Measurements from ENCODE around the gene EPS8. TPM values are rescaled to one million over a fixed set of nuclear protein-coding genes. Genes with fewer than 3 reads are reported as not detected.

EPS8 gene
- total RNA-seq, 6 experiments from 2014 or later, result 46.1 to 50.7 (median 46.6) TPM

GRCh38 chr12:15717940-15718567 is 71.1 kb downstream of the EPS8 start:
- peak overlapping the region; percentile 46; the same call in 1 of the 2 replicates for H3K27ac Mint-ChIP-seq
- no peaks in the 10 kb centered on the region for H3K9me3 Mint-ChIP-seq
- no peak for DNase-seq
- H3K4me1 Mint-ChIP-seq (ENCODE audit: low read depth), result peaks cover 85% of the 10 kb centered on the region
- TF ChIP-seq CTCF (IDR thresholded peaks at IDR 0.05), result no peak
- H3K36me3 Mint-ChIP-seq (ENCODE audit: low read depth), result peaks cover 13% of the 10 kb centered on the region
- H3K27me3 Mint-ChIP-seq (ENCODE audit: insufficient read depth), result no peaks in the 10 kb centered on the region
- no peak overlapping the region for H3K4me3 Mint-ChIP-seq

- TF ChIP-seq CTCF (IDR thresholded peaks at IDR 0.05), result no peak
- H3K9me3 Mint-ChIP-seq, result no peaks in the 10 kb centered on the region
- peaks cover 13% of the 10 kb centered on the region; the same call in 1 of the 2 replicates for H3K36me3 Mint-ChIP-seq (ENCODE audit: low read depth)
- DNase-seq, result no peak
- H3K27ac Mint-ChIP-seq, result no peak overlapping the region
- no peak overlapping the region for H3K4me3 Mint-ChIP-seq
- no peaks in the 10 kb centered on the region for H3K27me3 Mint-ChIP-seq (ENCODE audit: insufficient read depth)
- H3K4me1 Mint-ChIP-seq (ENCODE audit: low read depth), result peaks cover 73% of the 10 kb centered on the region
Observed at GRCh38 chr12:15716581-15716980, 72.6 kb downstream of the EPS8 start.

GRCh38 chr12:15714256-15714655 is 74.9 kb downstream of the EPS8 start:
- peaks cover 21% of the 10 kb centered on the region; the same call in 1 of the 2 replicates for H3K36me3 Mint-ChIP-seq (ENCODE audit: low read depth)
- DNase-seq, result no peak
- H3K4me1 Mint-ChIP-seq (ENCODE audit: low read depth), result peaks cover 50% of the 10 kb centered on the region
- TF ChIP-seq CTCF (IDR thresholded peaks at IDR 0.05), result no peak
- no peak overlapping the region for H3K27ac Mint-ChIP-seq
- no peaks in the 10 kb centered on the region for H3K27me3 Mint-ChIP-seq (ENCODE audit: insufficient read depth)
- H3K4me3 Mint-ChIP-seq, result no peak overlapping the region
- no peaks in the 10 kb centered on the region for H3K9me3 Mint-ChIP-seq

- H3K27ac Mint-ChIP-seq, result peak overlapping the region; percentile 30; the same call in 1 of the 2 replicates
- H3K36me3 Mint-ChIP-seq (ENCODE audit: low read depth), result peaks cover 21% of the 10 kb centered on the region; the same call in 1 of the 2 replicates
- H3K9me3 Mint-ChIP-seq, result no peaks in the 10 kb centered on the region
- TF ChIP-seq CTCF (IDR thresholded peaks at IDR 0.05), result no peak
- peaks cover 44% of the 10 kb centered on the region for H3K4me1 Mint-ChIP-seq (ENCODE audit: low read depth)
- H3K4me3 Mint-ChIP-seq, result no peak overlapping the region
- DNase-seq, result no peak
- no peaks in the 10 kb centered on the region for H3K27me3 Mint-ChIP-seq (ENCODE audit: insufficient read depth)
Observed at GRCh38 chr12:15712823-15713660, 76.1 kb downstream of the EPS8 start.

GRCh38 chr12:15712160-15712559 is 77.0 kb downstream of the EPS8 start:
- H3K4me1 Mint-ChIP-seq (ENCODE audit: low read depth), result peaks cover 44% of the 10 kb centered on the region
- DNase-seq, result no peak
- H3K9me3 Mint-ChIP-seq, result no peaks in the 10 kb centered on the region
- H3K27me3 Mint-ChIP-seq (ENCODE audit: insufficient read depth), result no peaks in the 10 kb centered on the region
- no peak for TF ChIP-seq CTCF (IDR thresholded peaks at IDR 0.05)
- peaks cover 28% of the 10 kb centered on the region; the same call in 1 of the 2 replicates for H3K36me3 Mint-ChIP-seq (ENCODE audit: low read depth)
- no peak overlapping the region for H3K27ac Mint-ChIP-seq
- no peak overlapping the region for H3K4me3 Mint-ChIP-seq
